ENCODE measurements around the gene DKK1.

DNA sequence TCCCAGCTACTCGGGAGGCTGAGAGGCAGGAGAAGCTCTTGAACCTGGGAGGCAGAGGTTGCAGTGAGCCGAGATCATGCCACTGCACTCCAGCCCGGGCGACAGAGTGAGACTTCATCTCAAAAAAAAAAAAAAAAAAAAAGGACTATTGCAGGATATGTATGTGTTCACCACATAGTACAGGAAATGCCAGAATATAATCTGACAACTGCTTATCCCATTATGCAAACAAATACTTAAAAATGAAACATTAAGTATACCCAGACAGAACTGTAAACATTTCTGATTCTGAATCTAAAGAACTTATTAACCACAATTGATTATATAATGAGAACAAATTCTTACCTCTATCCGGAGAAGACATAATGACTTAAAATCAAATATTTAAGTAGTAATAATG, 18.7 kb downstream of the DKK1 start:
- TF ChIP-seq CTCF (IDR thresholded peaks at IDR 0.05; ENCODE audit: low read depth, low read length) (no peak), EZH2phosphoT487 (IDR thresholded peaks at IDR 0.05; ENCODE audit: low read depth) (no peak)
